ENCODE results near the gene BTNL9. TPM values are rescaled to one million over a fixed set of nuclear protein-coding genes. Genes with fewer than 3 reads are reported as not detected.

BTNL9 gene
- polyA plus RNA-seq, 3 donors from 2014 or later: not detected

- Mint-ChIP-seq H3K9me3 (no peaks in the 10 kb centered on the region), H3K4me1 (peaks cover 4 to 5% of the 10 kb centered on the region in 2 donors), H3K4me3 (no peak overlapping the region), H3K27me3 (ENCODE audit: low read depth in 3 of 3) (peaks cover 10 to 25% (median 15%) of the 10 kb centered on the region in 3 donors), H3K36me3 (no peaks in the 10 kb centered on the region), H3K27ac (no peak overlapping the region)
- no peak for DNase-seq
These were observed 7.2 kb downstream of the BTNL9 start for GRCh38 chr5:181047288-181047687.

- Mint-ChIP-seq H3K4me3 (no peak overlapping the region), H3K27ac (no peak overlapping the region), H3K27me3 (ENCODE audit: low read depth in 3 of 3) (peaks cover 11 to 22% (median 15%) of the 10 kb centered on the region in 3 donors), H3K9me3 (no peaks in the 10 kb centered on the region), H3K4me1 (peaks cover 5 to 8% of the 10 kb centered on the region in 2 donors), H3K36me3 (no peaks in the 10 kb centered on the region)
- no peak for DNase-seq
These were observed 7.9 kb downstream of the BTNL9 start for GRCh38 chr5:181047921-181048320.

GRCh38 chr5:181050016-181050415, 9.9 kb downstream of the BTNL9 start:
- Mint-ChIP-seq H3K36me3 (no peaks in the 10 kb centered on the region), H3K4me3 (no peak overlapping the region), H3K27me3 (ENCODE audit: low read depth in 3 of 3) (peaks cover 19 to 34% (median 26%) of the 10 kb centered on the region in 3 donors), H3K9me3 (peaks cover 0 to 2% (median 0%) of the 10 kb centered on the region in 6 donors), H3K27ac (no peak overlapping the region), H3K4me1 (peaks cover 14 to 23% of the 10 kb centered on the region in 2 donors)
- no peak for DNase-seq

GRCh38 chr5:181051841-181052671, 12.0 kb downstream of the BTNL9 start:
- peak overlapping the region; percentile 70 to 85 (median 81) for H3K4me3 Mint-ChIP-seq
- no peak for DNase-seq
- H3K27me3 Mint-ChIP-seq (ENCODE audit: low read depth in 3 of 3): peaks cover 19 to 40% (median 29%) of the 10 kb centered on the region in 3 donors
- peaks cover 14 to 23% of the 10 kb centered on the region in 2 donors for H3K4me1 Mint-ChIP-seq
- no peaks in the 10 kb centered on the region for H3K36me3 Mint-ChIP-seq
- peaks cover 0 to 4% (median 0%) of the 10 kb centered on the region in 6 donors for H3K9me3 Mint-ChIP-seq
- H3K27ac Mint-ChIP-seq: no peak overlapping the region

GRCh38 chr5:181052672-181053487, 12.8 kb downstream of the BTNL9 start:
- Mint-ChIP-seq H3K9me3 (peaks cover 0 to 4% (median 0%) of the 10 kb centered on the region in 6 donors), H3K27me3 (ENCODE audit: low read depth in 3 of 3) (peaks cover 19 to 39% (median 29%) of the 10 kb centered on the region in 3 donors), H3K27ac (no peak overlapping the region), H3K4me1 (peaks cover 14 to 23% of the 10 kb centered on the region in 2 donors), H3K36me3 (no peaks in the 10 kb centered on the region), H3K4me3 (peak overlapping the region; percentile 70 to 85 (median 82))
- DNase-seq: peak in 2 of 3 donors; percentile 5

- Mint-ChIP-seq H3K4me3 (peak overlapping the region; percentile 50 to 82 (median 78)), H3K27ac (no peak overlapping the region), H3K27me3 (ENCODE audit: low read depth in 3 of 3) (peaks cover 21 to 42% (median 30%) of the 10 kb centered on the region in 3 donors), H3K36me3 (no peaks in the 10 kb centered on the region), H3K4me1 (peaks cover 14 to 23% of the 10 kb centered on the region in 2 donors), H3K9me3 (peaks cover 0 to 4% (median 0%) of the 10 kb centered on the region in 6 donors)
- DNase-seq: no peak
These were observed 13.5 kb downstream of the BTNL9 start for GRCh38 chr5:181053488-181054121.

GRCh38 chr5:181054138-181054537, 14.1 kb downstream of the BTNL9 start:
- Mint-ChIP-seq H3K27me3 (ENCODE audit: low read depth in 3 of 3) (peaks cover 21 to 44% (median 30%) of the 10 kb centered on the region in 3 donors), H3K27ac (no peak overlapping the region), H3K36me3 (no peaks in the 10 kb centered on the region), H3K9me3 (peaks cover 0 to 4% (median 0%) of the 10 kb centered on the region in 6 donors), H3K4me3 (peak overlapping the region; percentile 50 to 82 (median 78)), H3K4me1 (peaks cover 14 to 23% of the 10 kb centered on the region in 2 donors)
- DNase-seq: no peak

- Mint-ChIP-seq H3K36me3 (no peaks in the 10 kb centered on the region), H3K27ac (no peak overlapping the region), H3K9me3 (peaks cover 0 to 4% (median 0%) of the 10 kb centered on the region in 6 donors), H3K4me1 (peaks cover 14 to 23% of the 10 kb centered on the region in 2 donors), H3K4me3 (peak overlapping the region in 3 of 5 donors; percentile 50 to 78 (median 75)), H3K27me3 (ENCODE audit: low read depth in 3 of 3) (peaks cover 21 to 41% (median 31%) of the 10 kb centered on the region in 3 donors)
- no peak for DNase-seq
These were observed 14.9 kb downstream of the BTNL9 start for GRCh38 chr5:181054871-181055459.

- DNase-seq: no peak
- H3K4me1 Mint-ChIP-seq: peaks cover 14 to 23% of the 10 kb centered on the region in 2 donors
- no peaks in the 10 kb centered on the region for H3K36me3 Mint-ChIP-seq
- H3K27me3 Mint-ChIP-seq (ENCODE audit: low read depth in 3 of 3): peaks cover 19 to 40% (median 29%) of the 10 kb centered on the region in 3 donors
- peaks cover 0 to 7% (median 0%) of the 10 kb centered on the region in 6 donors for H3K9me3 Mint-ChIP-seq
- no peak overlapping the region for H3K4me3 Mint-ChIP-seq
- no peak overlapping the region for H3K27ac Mint-ChIP-seq
These were observed 16.4 kb downstream of the BTNL9 start for GRCh38 chr5:181056431-181056830.

- Mint-ChIP-seq H3K4me3 (no peak overlapping the region), H3K4me1 (peaks cover 10 to 14% of the 10 kb centered on the region in 2 donors), H3K27me3 (ENCODE audit: low read depth in 3 of 3) (peaks cover 22 to 45% (median 30%) of the 10 kb centered on the region in 3 donors), H3K27ac (no peak overlapping the region), H3K9me3 (peaks cover 0 to 7% (median 0%) of the 10 kb centered on the region in 6 donors), H3K36me3 (no peaks in the 10 kb centered on the region)
- no peak for DNase-seq
These were observed 18.3 kb downstream of the BTNL9 start for GRCh38 chr5:181058321-181058720.

GRCh38 chr5:181058786-181059296, 18.8 kb downstream of the BTNL9 start:
- Mint-ChIP-seq H3K9me3 (peaks cover 0 to 7% (median 0%) of the 10 kb centered on the region in 6 donors), H3K36me3 (no peaks in the 10 kb centered on the region), H3K27me3 (ENCODE audit: low read depth in 3 of 3) (peaks cover 23 to 41% (median 24%) of the 10 kb centered on the region in 3 donors), H3K4me3 (no peak overlapping the region), H3K4me1 (peaks cover 5 to 9% of the 10 kb centered on the region in 2 donors), H3K27ac (no peak overlapping the region)
- DNase-seq: no peak

GRCh38 chr5:181059297-181060230, 19.5 kb downstream of the BTNL9 start:
- no peaks in the 10 kb centered on the region for H3K36me3 Mint-ChIP-seq
- H3K27me3 Mint-ChIP-seq (ENCODE audit: low read depth in 3 of 3): peaks cover 20 to 37% (median 21%) of the 10 kb centered on the region in 3 donors
- no peak overlapping the region for H3K4me3 Mint-ChIP-seq
- peaks cover 0 to 5% (median 0%) of the 10 kb centered on the region in 6 donors for H3K9me3 Mint-ChIP-seq
- peaks cover 0 to 3% of the 10 kb centered on the region in 2 donors for H3K4me1 Mint-ChIP-seq
- no peak overlapping the region for H3K27ac Mint-ChIP-seq
- DNase-seq: no peak

All from immature natural killer cell (primary cell).